Astrocyte (in vitro differentiated cells and primary cell): Measurements from ENCODE around the gene NAT14. TPM values are rescaled to one million over a fixed set of nuclear protein-coding genes. Genes with fewer than 3 reads are reported as not detected.
A peak's percentile ranks its signal among the peaks of the same experiment; 100 is the strongest.

ENCODE experiments used
- DNase-seq: peaks from one replicate; pipeline ENCODE4 v3.0.0-alpha.2; 2010; ENCODE audit warnings: low read depth
- FAIRE-seq: peaks from 2 replicates; lab custom pipeline; 2011; peaks lifted over from hg19 to GRCh38; lab: Jason Lieb, UNC
- H2AFZ ChIP-seq: 2 replicates; pipeline ENCODE4 v1.6.0; 2012; ENCODE audit warnings: low read depth, low read length, inconsistent platforms
- H3K27ac ChIP-seq: 2 replicates; pipeline ENCODE4 v1.5.1; 2011; ENCODE audit warnings: low read depth, low read length, inconsistent platforms
- H3K27me3 ChIP-seq: 2 replicates; pipeline ENCODE4 v1.6.0; 2011; ENCODE audit warnings: low read length, inconsistent platforms; ENCODE audit not compliant: insufficient read depth
- H3K36me3 ChIP-seq: 2 replicates; pipeline ENCODE4 v1.5.1; 2011; ENCODE audit warnings: low read length, inconsistent platforms; ENCODE audit not compliant: insufficient read depth
- H3K4me1 ChIP-seq: 2 replicates; pipeline ENCODE4 v1.5.1; 2011; ENCODE audit warnings: low read length, inconsistent platforms; ENCODE audit not compliant: insufficient read depth
- H3K4me2 ChIP-seq: 2 replicates; pipeline ENCODE4 v1.6.0; 2012; ENCODE audit warnings: low read length, inconsistent platforms
- H3K4me3 ChIP-seq: 2 replicates; pipeline ENCODE4 v1.5.1; 2011; ENCODE audit warnings: low read depth, mild to moderate bottlenecking, low read length, inconsistent platforms; ENCODE audit not compliant: insufficient read depth
- H3K79me2 ChIP-seq: 2 replicates; pipeline ENCODE4 v1.6.0; 2012; ENCODE audit warnings: mild to moderate bottlenecking, low read length, inconsistent platforms; ENCODE audit not compliant: insufficient read depth
- H3K9ac ChIP-seq: 2 replicates; pipeline ENCODE4 v1.6.0; 2012; ENCODE audit warnings: mild to moderate bottlenecking, low read length, inconsistent platforms
- H3K9me3 ChIP-seq: 2 replicates; pipeline ENCODE4 v1.5.1; 2012; ENCODE audit warnings: low read depth, mild to moderate bottlenecking, low read length, inconsistent platforms; ENCODE audit not compliant: insufficient read depth
- H4K20me1 ChIP-seq: 2 replicates; pipeline ENCODE4 v1.6.0; 2012; ENCODE audit warnings: low read length, inconsistent platforms; ENCODE audit not compliant: insufficient read depth
- H3K27ac Mint-ChIP-seq: one replicate; pipeline ENCODE4 v1.8.0; 2021; ENCODE audit warnings: mild to moderate bottlenecking, mixed read lengths; ENCODE audit not compliant: unreplicated experiment
- H3K27me3 Mint-ChIP-seq: one replicate; pipeline ENCODE4 v1.8.0; 2021; ENCODE audit warnings: low read depth, mixed read lengths; ENCODE audit not compliant: unreplicated experiment
- H3K36me3 Mint-ChIP-seq: one replicate; pipeline ENCODE4 v1.8.0; 2021; ENCODE audit warnings: low read depth, mixed read lengths; ENCODE audit not compliant: unreplicated experiment
- H3K4me1 Mint-ChIP-seq: one replicate; pipeline ENCODE4 v1.8.0; 2021; ENCODE audit warnings: low read depth, mixed read lengths; ENCODE audit not compliant: unreplicated experiment
- H3K4me3 Mint-ChIP-seq: one replicate; pipeline ENCODE4 v1.8.0; 2021; ENCODE audit warnings: mild to moderate bottlenecking, moderate library complexity, mixed read lengths; ENCODE audit not compliant: unreplicated experiment
- H3K9me3 Mint-ChIP-seq: one replicate; pipeline ENCODE4 v1.8.0; 2021; ENCODE audit warnings: mild to moderate bottlenecking, mixed read lengths; ENCODE audit not compliant: unreplicated experiment
- EZH2 ChIP-seq: IDR thresholded peaks from 2 replicates; pipeline ENCODE4 v1.6.1; 2012; ENCODE audit warnings: mild to moderate bottlenecking, low read length, inconsistent platforms; ENCODE audit not compliant: insufficient read depth
- total RNA-seq: library from RNA; stranded (reverse); gene quantifications from 2 replicates; pipeline ENCODE4 v1.2.1, GENCODE V29; 2021
- TF ChIP-seq, protein P1 (sequence below): IDR thresholded peaks from 2 replicates; pipeline ENCODE4 v1.5.1; 2011; ENCODE audit warnings: low read depth, mild to moderate bottlenecking, inconsistent platforms, low read length, moderate library complexity; ENCODE audit not compliant: insufficient read depth

Gene NAT14
- total RNA-seq, 1 donor from 2014 or later, result 71.2 TPM

- Mint-ChIP-seq H3K36me3 (peaks cover 5% of the 10 kb centered on the region), H3K27ac (no peak overlapping the region), H3K9me3 (peaks cover 3% of the 10 kb centered on the region), H3K4me1 (no peaks in the 10 kb centered on the region), H3K27me3 (peaks cover 17% of the 10 kb centered on the region), H3K4me3 (no peak overlapping the region)
- H3K9ac ChIP-seq, result no peak overlapping the region
- H3K79me2 ChIP-seq, result no peaks in the 10 kb centered on the region
- peaks cover 25% of the 10 kb centered on the region for H3K27me3 ChIP-seq
- DNase-seq (no peak), FAIRE-seq (no peak)
- H2AFZ ChIP-seq, result no peak overlapping the region
- H3K27ac ChIP-seq, result no peak overlapping the region
- no peak overlapping the region for H3K4me3 ChIP-seq
- no peaks in the 10 kb centered on the region for H3K36me3 ChIP-seq
- no peaks in the 10 kb centered on the region for H3K9me3 ChIP-seq
- H3K4me2 ChIP-seq, result peak overlapping the region; percentile 62
- no peaks in the 10 kb centered on the region for H3K4me1 ChIP-seq
- TF ChIP-seq EZH2, result peak; percentile 74
- TF ChIP-seq, protein P1, sequence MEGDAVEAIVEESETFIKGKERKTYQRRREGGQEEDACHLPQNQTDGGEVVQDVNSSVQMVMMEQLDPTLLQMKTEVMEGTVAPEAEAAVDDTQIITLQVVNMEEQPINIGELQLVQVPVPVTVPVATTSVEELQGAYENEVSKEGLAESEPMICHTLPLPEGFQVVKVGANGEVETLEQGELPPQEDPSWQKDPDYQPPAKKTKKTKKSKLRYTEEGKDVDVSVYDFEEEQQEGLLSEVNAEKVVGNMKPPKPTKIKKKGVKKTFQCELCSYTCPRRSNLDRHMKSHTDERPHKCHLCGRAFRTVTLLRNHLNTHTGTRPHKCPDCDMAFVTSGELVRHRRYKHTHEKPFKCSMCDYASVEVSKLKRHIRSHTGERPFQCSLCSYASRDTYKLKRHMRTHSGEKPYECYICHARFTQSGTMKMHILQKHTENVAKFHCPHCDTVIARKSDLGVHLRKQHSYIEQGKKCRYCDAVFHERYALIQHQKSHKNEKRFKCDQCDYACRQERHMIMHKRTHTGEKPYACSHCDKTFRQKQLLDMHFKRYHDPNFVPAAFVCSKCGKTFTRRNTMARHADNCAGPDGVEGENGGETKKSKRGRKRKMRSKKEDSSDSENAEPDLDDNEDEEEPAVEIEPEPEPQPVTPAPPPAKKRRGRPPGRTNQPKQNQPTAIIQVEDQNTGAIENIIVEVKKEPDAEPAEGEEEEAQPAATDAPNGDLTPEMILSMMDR, result no peak
- H4K20me1 ChIP-seq, result peaks cover 22% of the 10 kb centered on the region
Observed at GRCh38 chr19:55451163-55451964, 33.6 kb upstream of the NAT14 start.

GRCh38 chr19:55451965-55452748 lies 32.8 kb upstream of the NAT14 start:
- peak overlapping the region; percentile 66 for H3K4me2 ChIP-seq
- no peak overlapping the region for H3K9ac ChIP-seq
- H4K20me1 ChIP-seq, result peaks cover 30% of the 10 kb centered on the region
- peaks cover 20% of the 10 kb centered on the region for H3K27me3 ChIP-seq
- no peak for DNase-seq
- TF ChIP-seq EZH2, result peak; percentile 76
- TF ChIP-seq, protein P1, result no peak
- no peak for FAIRE-seq
- Mint-ChIP-seq H3K36me3 (peaks cover 10% of the 10 kb centered on the region), H3K9me3 (peaks cover 3% of the 10 kb centered on the region), H3K27ac (no peak overlapping the region), H3K4me1 (no peaks in the 10 kb centered on the region), H3K27me3 (peaks cover 15% of the 10 kb centered on the region), H3K4me3 (no peak overlapping the region)
- no peak overlapping the region for H3K27ac ChIP-seq
- H3K4me1 ChIP-seq, result no peaks in the 10 kb centered on the region
- H3K4me3 ChIP-seq, result no peak overlapping the region
- no peak overlapping the region for H2AFZ ChIP-seq
- no peaks in the 10 kb centered on the region for H3K9me3 ChIP-seq
- no peaks in the 10 kb centered on the region for H3K79me2 ChIP-seq
- H3K36me3 ChIP-seq, result no peaks in the 10 kb centered on the region
